Fibroblast of skin of right quadriceps (primary cell): ENCODE data around the gene CCS.
A peak's percentile ranks its signal among the peaks of the same experiment; 100 is the strongest.
"Not testable (repeated sequence)": the region's sequence is repeated elsewhere in the genome, so short reads cannot be mapped to it uniquely, and the experiment has no call there.

Experiments used
- DNase-seq: peaks from one replicate; pipeline ENCODE4 v3.0.0-alpha.2; 2013

CCS gene

GRCh38 chr11:66592457-66593302 is at the start of gene CCS, which contains the start of gene CCDC87:
Gene CCS (plus strand): TSS chr11:66593185. CDS start chr11:66593262, 77 bp downstream.
Gene CCDC87 (minus strand): TSS chr11:66593063. CDS start chr11:66593015, 48 bp downstream.
- DNase-seq = peak; percentile 93

GRCh38 chr11:66543263-66544107 is 49.5 kb upstream of the CCS start:
- DNase-seq = peak; percentile 48

- not testable (repeated sequence) for DNase-seq
Measured at GRCh38 chr11:66544952-66545351, 48.0 kb upstream of the CCS start.

- peak; percentile 97 for DNase-seq
Measured at GRCh38 chr11:66545701-66546367, 47.2 kb upstream of the CCS start, which contains the start of gene ZDHHC24. Gene ZDHHC24 (minus strand): TSS chr11:66546048. CDS start chr11:66546003, 45 bp downstream.

- peak; percentile 41 for DNase-seq
Measured at GRCh38 chr11:66546368-66546965, 46.5 kb upstream of the CCS start, which contains the start of gene ACTN3. Gene ACTN3 (plus strand): TSS chr11:66546903. CDS start chr11:66546938, 35 bp downstream.

GRCh38 chr11:66546966-66547661 is 45.9 kb upstream of the CCS start:
- no peak for DNase-seq

GRCh38 chr11:66547662-66548009 is 45.3 kb upstream of the CCS start:
- no peak for DNase-seq

GRCh38 chr11:66548041-66548440 is 44.9 kb upstream of the CCS start:
- no peak for DNase-seq

GRCh38 chr11:66548774-66549630 is 44.0 kb upstream of the CCS start:
- no peak for DNase-seq

GRCh38 chr11:66549696-66550095 is 43.3 kb upstream of the CCS start:
- DNase-seq = no peak

GRCh38 chr11:66550887-66551286 is 42.1 kb upstream of the CCS start:
- DNase-seq = no peak

- no peak for DNase-seq
Measured at GRCh38 chr11:66554602-66555001, 38.4 kb upstream of the CCS start.

GRCh38 chr11:66555416-66555815 is 37.6 kb upstream of the CCS start:
- DNase-seq = no peak

GRCh38 chr11:66556086-66556485 is 36.9 kb upstream of the CCS start:
- no peak for DNase-seq

GRCh38 chr11:66557733-66558326 is 35.2 kb upstream of the CCS start:
- DNase-seq = no peak

GRCh38 chr11:66559142-66559865 is 33.7 kb upstream of the CCS start:
- DNase-seq = no peak

GRCh38 chr11:66559866-66560676 is 32.9 kb upstream of the CCS start:
- DNase-seq = no peak

- no peak for DNase-seq
Measured at GRCh38 chr11:66561178-66561974, 31.6 kb upstream of the CCS start.
